Spinal cord (tissue), 10 donors: ENCODE measurements around the gene PRR33. TPM values are rescaled to one million over a fixed set of nuclear protein-coding genes. Genes with fewer than 3 reads are reported as not detected.
A peak's percentile ranks its signal among the peaks of the same experiment; 100 is the strongest.

Source experiments
- DNase-seq, 6 donors: peaks; one replicate each; pipeline versions ENCODE4 v3.0.0 to v3.0.0-alpha.2; 2013 to 2015; ENCODE audit warnings: low spot score in 6 of 6, low read depth in 4 of 6
- H3K27ac ChIP-seq: one replicate; pipeline ENCODE4 v1.5.1; 2013; ENCODE audit warnings: low read depth, low read length, control low read depth
- H3K27me3 ChIP-seq: one replicate; pipeline ENCODE4 v1.6.1; 2013; ENCODE audit warnings: low read length; ENCODE audit not compliant: control insufficient read depth, insufficient read depth
- H3K36me3 ChIP-seq: one replicate; pipeline ENCODE4 v1.6.1; 2013; ENCODE audit warnings: low read length; ENCODE audit not compliant: control insufficient read depth, insufficient read depth
- H3K4me1 ChIP-seq: one replicate; pipeline ENCODE4 v1.6.1; 2013; ENCODE audit warnings: low read length; ENCODE audit not compliant: control insufficient read depth, insufficient read depth
- H3K4me3 ChIP-seq: one replicate; pipeline ENCODE4 v1.5.1; 2013; ENCODE audit warnings: low read depth, low read length, control low read depth
- H3K9me3 ChIP-seq: one replicate; pipeline ENCODE4 v1.6.1; 2013; ENCODE audit warnings: low read length; ENCODE audit not compliant: control insufficient read depth, insufficient read depth
- WGBS: methylation state at CpG from one replicate; pipeline ENCODE4 v1.1.5; 2013; ENCODE audit warnings: missing lambda C conversion rate; ENCODE audit not compliant: insufficient coverage; 5-methylcytosine and 5-hydroxymethylcytosine counted together
- polyA plus RNA-seq, 2 donors: library from polyadenylated mRNA; unstranded; fragments of 120-200 nt; gene quantifications; one replicate each; pipeline ENCODE4 v1.2.1, GENCODE V29; 2013; ENCODE audit not compliant: insufficient read length in 2 of 2
- total RNA-seq, 2 donors: library from RNA; depleted of rRNA in 1 of 2; stranded (reverse); fragments of 120-200 nt in 1 of 2; fragments of >200 nt in 1 of 2; gene quantifications; one replicate each; pipeline versions ENCODE4 v1.2.3 to v1.2.4, GENCODE V29; 2013 to 2014
- donor health status: healthy.

Gene PRR33
- total and polyA plus RNA-seq, 4 donors: 0.08 to 0.21 TPM; not detected in 2

- no peak for DNase-seq
- no peak overlapping the region for H3K27ac ChIP-seq
- H3K9me3 ChIP-seq: no peaks in the 10 kb centered on the region
- peaks cover 22% of the 10 kb centered on the region for H3K4me1 ChIP-seq
- WGBS: 62% methylated on average over 31 of the region's 34 CpGs
- peaks cover 14% of the 10 kb centered on the region for H3K27me3 ChIP-seq
- H3K4me3 ChIP-seq: no peak overlapping the region
- H3K36me3 ChIP-seq: no peaks in the 10 kb centered on the region
Measured at GRCh38 chr11:1869427-1870325, 22.0 kb downstream of the PRR33 start.

GRCh38 chr11:1868636-1869291, 22.9 kb downstream of the PRR33 start:
- H3K27me3 ChIP-seq: peaks cover 14% of the 10 kb centered on the region
- no peak overlapping the region for H3K4me3 ChIP-seq
- H3K36me3 ChIP-seq: no peaks in the 10 kb centered on the region
- H3K9me3 ChIP-seq: no peaks in the 10 kb centered on the region
- no peak overlapping the region for H3K27ac ChIP-seq
- DNase-seq: no peak
- 85% methylated on average over 25 of the region's 25 CpGs for WGBS
- peaks cover 31% of the 10 kb centered on the region for H3K4me1 ChIP-seq

- no peak for DNase-seq
- Histone ChIP-seq H3K27me3 (peaks cover 14% of the 10 kb centered on the region), H3K9me3 (no peaks in the 10 kb centered on the region), H3K27ac (no peak overlapping the region), H3K4me3 (no peak overlapping the region), H3K36me3 (no peaks in the 10 kb centered on the region), H3K4me1 (peaks cover 37% of the 10 kb centered on the region)
- WGBS: 88% methylated on average over 13 of the region's 14 CpGs
Measured at GRCh38 chr11:1868056-1868635, 23.5 kb downstream of the PRR33 start.

GRCh38 chr11:1867381-1867780, 24.3 kb downstream of the PRR33 start:
- Histone ChIP-seq H3K9me3 (no peaks in the 10 kb centered on the region), H3K27me3 (peaks cover 14% of the 10 kb centered on the region), H3K36me3 (no peaks in the 10 kb centered on the region), H3K27ac (no peak overlapping the region), H3K4me1 (peaks cover 33% of the 10 kb centered on the region), H3K4me3 (no peak overlapping the region)
- DNase-seq: no peak
- WGBS: 69% methylated on average over 5 of the region's 8 CpGs

GRCh38 chr11:1866776-1867175, 24.9 kb downstream of the PRR33 start:
- peaks cover 33% of the 10 kb centered on the region for H3K4me1 ChIP-seq
- H3K9me3 ChIP-seq: no peaks in the 10 kb centered on the region
- no peak overlapping the region for H3K27ac ChIP-seq
- 84% methylated on average over 15 of the region's 15 CpGs for WGBS
- peaks cover 14% of the 10 kb centered on the region for H3K27me3 ChIP-seq
- no peak overlapping the region for H3K4me3 ChIP-seq
- DNase-seq: no peak
- no peaks in the 10 kb centered on the region for H3K36me3 ChIP-seq

- H3K4me3 ChIP-seq: no peak overlapping the region
- WGBS: 93% methylated on average over 7 of the region's 8 CpGs
- H3K27ac ChIP-seq: no peak overlapping the region
- no peak for DNase-seq
- H3K4me1 ChIP-seq: peaks cover 33% of the 10 kb centered on the region
- H3K36me3 ChIP-seq: no peaks in the 10 kb centered on the region
- peaks cover 12% of the 10 kb centered on the region for H3K27me3 ChIP-seq
- no peaks in the 10 kb centered on the region for H3K9me3 ChIP-seq
Measured at GRCh38 chr11:1866226-1866625, 25.5 kb downstream of the PRR33 start.

- H3K27ac ChIP-seq: no peak overlapping the region
- H3K27me3 ChIP-seq: peaks cover 3% of the 10 kb centered on the region
- no peaks in the 10 kb centered on the region for H3K9me3 ChIP-seq
- 76% methylated on average over 26 of the region's 30 CpGs for WGBS
- H3K36me3 ChIP-seq: no peaks in the 10 kb centered on the region
- peaks cover 25% of the 10 kb centered on the region for H3K4me1 ChIP-seq
- no peak overlapping the region for H3K4me3 ChIP-seq
- DNase-seq: peak in 1 of 6 donors; percentile 40
Measured at GRCh38 chr11:1864831-1865665, 26.6 kb downstream of the PRR33 start.

GRCh38 chr11:1864231-1864630, 27.5 kb downstream of the PRR33 start:
- H3K4me3 ChIP-seq: no peak overlapping the region
- WGBS: 46% methylated on average over 18 of the region's 18 CpGs
- no peak overlapping the region for H3K27ac ChIP-seq
- peaks cover 3% of the 10 kb centered on the region for H3K27me3 ChIP-seq
- H3K9me3 ChIP-seq: no peaks in the 10 kb centered on the region
- no peak for DNase-seq
- peaks cover 25% of the 10 kb centered on the region for H3K4me1 ChIP-seq
- no peaks in the 10 kb centered on the region for H3K36me3 ChIP-seq
